HepG2 (cell line): ENCODE measurements around the gene UNC5CL.

ENCODE experiments used
- AKAP8 ChIP-seq: sonication (generic); formaldehyde crosslinking; IDR thresholded peaks from 2 replicates; pipeline ENCODE4 v1.5.1; 2020; ENCODE audit warnings: mild to moderate bottlenecking, missing genetic modification reagents
- ETV6 ChIP-seq: sonication (generic); formaldehyde crosslinking; conservative IDR thresholded peaks from 2 replicates; pipeline ENCODE4 v1.4.0; 2020; ENCODE audit warnings: missing genetic modification reagents
- HOXA7 ChIP-seq: sonication (generic); formaldehyde crosslinking; IDR thresholded peaks from 2 replicates; pipeline ENCODE4 v1.8.1; 2022; ENCODE audit warnings: mild to moderate bottlenecking, missing genetic modification reagents, moderate library complexity
- MXD3 ChIP-seq: IDR thresholded peaks from 2 replicates; pipeline ENCODE4 v1.6.1; 2016; ENCODE audit warnings: mild to moderate bottlenecking, missing biosample characterization, missing genetic modification reagents
- PAWR ChIP-seq: sonication (generic); formaldehyde crosslinking; IDR thresholded peaks from 2 replicates; pipeline ENCODE4 v1.4.0; 2020; ENCODE audit warnings: missing genetic modification reagents, mild to moderate bottlenecking, borderline replicate concordance
- YY1 ChIP-seq: IDR thresholded peaks from 2 replicates; pipeline ENCODE4 v1.6.1; 2011; ENCODE audit warnings: low read length, low read depth, moderate library complexity, mild to moderate bottlenecking; ENCODE audit not compliant: insufficient read depth, insufficient replicate concordance
- ZNF274 ChIP-seq: sonication (generic); formaldehyde crosslinking; IDR thresholded peaks from 2 replicates; pipeline ENCODE4 v1.5.1; 2020; ENCODE audit warnings: mild to moderate bottlenecking, missing genetic modification reagents
- ZNF672 ChIP-seq: sonication (generic); formaldehyde crosslinking; IDR thresholded peaks from 2 replicates; pipeline ENCODE4 v1.8.1; 2022; ENCODE audit warnings: missing genetic modification reagents

GRCh38 chr6:41055149-41055548 lies 16.1 kb upstream of the UNC5CL start:
- no peak for TF ChIP-seq MXD3 (CRISPR knock-in tag)
- no peak for TF ChIP-seq AKAP8 (CRISPR knock-in tag)
- TF ChIP-seq ZNF274 (CRISPR knock-in tag) = no peak
- TF ChIP-seq ZNF672 (CRISPR knock-in tag) = no peak
- TF ChIP-seq PAWR (CRISPR knock-in tag) = no peak
- TF ChIP-seq YY1 = no peak
- TF ChIP-seq HOXA7 (CRISPR knock-in tag) = no peak
- no peak for TF ChIP-seq ETV6 (CRISPR knock-in tag)
